ENCODE results near the gene HOXB5.

Gene HOXB5

GRCh38 chr17:48563385-48563838 is 30.2 kb downstream of the HOXB5 start:
- DNase-seq (ENCODE audit: low read depth in 2 of 2, low spot score in 1 of 2), result no peak

DNA sequence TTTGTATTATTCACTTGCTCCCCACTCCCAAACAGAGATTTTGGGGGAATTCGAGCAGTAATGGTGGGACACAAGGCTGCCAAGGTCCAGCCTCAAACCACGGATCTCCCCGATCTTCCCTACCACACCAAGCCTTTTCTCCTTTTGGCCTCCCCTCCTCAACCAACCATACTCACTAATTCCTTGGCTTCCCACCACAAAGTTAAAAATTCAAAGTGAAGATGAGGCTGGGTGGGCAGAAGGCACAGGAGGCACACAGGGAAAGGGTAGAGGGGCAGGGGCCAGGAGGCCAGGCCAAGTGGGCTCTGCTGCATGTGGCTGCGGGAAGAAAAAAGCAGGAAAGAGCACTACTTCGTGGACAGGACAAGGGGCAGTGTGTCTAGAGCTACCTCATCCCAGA is 30.6 kb downstream of the HOXB5 start:
- no peak for DNase-seq (ENCODE audit: low read depth in 2 of 2, low spot score in 1 of 2)

DNA sequence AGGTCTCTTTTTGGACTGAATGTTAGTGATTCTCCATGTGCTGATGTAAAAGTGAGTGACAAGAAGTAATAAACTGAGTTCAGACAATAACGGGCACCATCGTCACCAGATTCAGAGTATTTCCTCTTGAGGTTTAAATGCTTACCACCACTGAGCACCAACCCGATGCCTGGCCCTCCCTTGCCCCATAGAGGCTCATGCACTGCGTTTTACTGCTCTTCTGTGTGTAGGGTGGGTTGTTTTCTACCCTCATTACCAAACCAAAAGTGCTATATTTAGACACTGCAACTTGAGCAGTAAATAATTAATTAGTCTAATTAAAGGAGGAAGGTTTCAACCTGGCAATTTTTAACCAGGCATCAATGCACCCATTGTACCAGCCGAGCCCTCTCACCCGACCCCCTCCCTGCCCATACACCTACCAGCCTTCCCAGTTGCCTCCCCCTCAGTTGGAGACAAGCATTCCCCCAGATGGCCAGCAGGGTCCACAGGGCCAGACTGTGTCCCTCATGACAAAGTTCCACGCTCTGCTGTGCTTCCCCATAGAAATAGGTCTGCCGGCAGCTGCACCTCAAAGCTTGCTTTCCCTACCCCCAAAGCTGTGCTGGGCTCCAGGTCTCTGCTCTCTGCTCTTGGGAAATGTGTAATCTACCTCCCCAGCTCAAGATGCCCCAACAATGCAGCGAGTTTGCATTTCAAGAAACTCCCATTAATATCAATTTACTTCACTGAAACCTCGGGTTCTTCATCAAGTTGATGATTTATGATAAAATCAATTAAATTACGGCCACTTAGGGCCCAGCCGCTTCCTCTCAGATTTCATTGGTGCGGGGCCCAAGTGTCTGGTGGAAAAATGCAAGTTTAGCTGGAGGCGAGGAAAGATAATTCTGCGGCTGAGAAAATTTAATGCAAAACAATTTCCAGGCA is 31.4 kb downstream of the HOXB5 start:
- no peak for DNase-seq (ENCODE audit: low read depth in 2 of 2, low spot score in 1 of 2)

DNA sequence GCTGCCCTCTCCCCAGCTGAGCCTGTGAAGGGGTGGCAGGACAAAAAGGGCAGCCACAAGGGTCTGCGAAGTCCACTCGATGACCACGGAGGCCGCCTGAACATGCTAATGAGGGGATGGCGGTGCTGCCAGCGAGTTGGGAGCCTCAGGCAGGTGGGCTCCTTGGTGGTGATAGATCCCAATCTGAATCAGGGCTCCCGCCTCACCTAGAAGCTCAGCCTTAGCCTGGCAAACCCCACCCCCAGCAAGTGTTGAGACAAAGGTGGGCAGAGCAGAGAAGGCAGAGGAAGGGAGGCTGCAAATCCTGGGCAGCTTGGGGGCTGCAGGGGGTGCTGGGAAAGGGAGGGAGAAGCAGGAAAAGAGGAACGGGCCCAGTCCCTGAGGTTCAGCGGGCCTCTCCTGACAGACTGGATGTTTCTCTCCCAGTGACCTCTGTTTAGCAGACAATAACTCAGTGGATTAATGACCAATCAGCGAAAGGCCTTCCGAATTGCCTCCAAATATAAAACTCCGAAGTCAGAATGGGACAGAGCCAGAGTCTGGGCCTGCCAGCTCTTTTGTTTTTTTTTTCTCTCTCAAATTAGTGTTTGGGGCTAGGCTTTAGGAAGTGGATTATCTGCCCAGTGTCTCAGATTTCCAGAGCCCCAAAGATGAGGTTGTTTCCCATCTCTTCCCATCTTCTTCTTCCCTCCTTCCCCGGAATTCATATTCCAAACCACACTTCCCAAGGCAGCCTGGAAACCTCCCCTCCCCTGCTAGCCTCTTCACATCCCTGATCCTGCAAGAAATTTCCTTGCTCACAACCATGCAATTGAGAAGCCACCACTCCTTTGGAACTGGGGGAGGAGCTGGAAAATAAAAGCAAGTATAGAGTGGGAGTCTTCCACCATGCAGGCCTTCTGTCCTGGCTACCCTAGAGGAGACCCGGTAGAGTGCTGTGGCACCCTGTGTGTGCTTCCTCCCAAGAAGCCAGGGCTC is 33.5 kb downstream of the HOXB5 start:
- DNase-seq (ENCODE audit: low read depth in 2 of 2, low spot score in 1 of 2), result no peak

DNA sequence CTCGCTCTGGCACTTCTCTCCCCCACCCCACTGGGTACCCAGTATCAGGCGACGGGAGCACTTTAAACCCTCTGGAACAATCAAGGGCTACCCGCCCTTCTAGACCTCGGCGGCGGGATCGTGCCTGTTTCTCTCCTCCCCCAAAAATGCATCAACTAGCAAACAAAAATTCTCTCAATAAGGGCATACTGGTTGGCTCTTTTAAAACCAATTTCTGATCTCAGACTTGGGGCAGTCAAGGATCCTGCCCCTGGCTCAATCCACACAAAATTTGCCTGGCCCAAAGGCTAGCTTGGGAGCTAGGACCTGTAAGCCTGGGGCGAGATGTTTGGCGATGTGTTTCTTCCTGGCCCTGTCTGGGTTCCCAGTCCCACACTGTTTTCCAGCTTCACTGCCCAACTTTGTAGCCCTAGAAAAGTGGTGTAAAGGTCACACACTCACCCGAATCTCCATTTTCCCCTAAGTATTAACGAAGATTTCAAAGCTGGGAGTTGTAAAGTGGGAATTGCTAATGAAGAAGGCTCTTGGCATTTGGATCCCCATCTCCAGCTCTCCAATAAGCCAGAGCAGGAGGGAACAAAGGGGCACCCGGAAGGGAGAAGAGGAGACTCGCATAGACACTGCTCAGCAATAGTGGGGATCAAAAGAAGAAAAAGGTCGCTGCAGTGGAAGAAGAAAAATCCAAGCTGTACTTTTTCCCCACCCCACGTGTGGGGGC is 34.3 kb downstream of the HOXB5 start:
- no peak for DNase-seq (ENCODE audit: low read depth in 2 of 2, low spot score in 1 of 2)

GRCh38 chr17:48558831-48559121 is 34.8 kb downstream of the HOXB5 start:
- no peak for DNase-seq (ENCODE audit: low read depth in 2 of 2, low spot score in 1 of 2)

DNA sequence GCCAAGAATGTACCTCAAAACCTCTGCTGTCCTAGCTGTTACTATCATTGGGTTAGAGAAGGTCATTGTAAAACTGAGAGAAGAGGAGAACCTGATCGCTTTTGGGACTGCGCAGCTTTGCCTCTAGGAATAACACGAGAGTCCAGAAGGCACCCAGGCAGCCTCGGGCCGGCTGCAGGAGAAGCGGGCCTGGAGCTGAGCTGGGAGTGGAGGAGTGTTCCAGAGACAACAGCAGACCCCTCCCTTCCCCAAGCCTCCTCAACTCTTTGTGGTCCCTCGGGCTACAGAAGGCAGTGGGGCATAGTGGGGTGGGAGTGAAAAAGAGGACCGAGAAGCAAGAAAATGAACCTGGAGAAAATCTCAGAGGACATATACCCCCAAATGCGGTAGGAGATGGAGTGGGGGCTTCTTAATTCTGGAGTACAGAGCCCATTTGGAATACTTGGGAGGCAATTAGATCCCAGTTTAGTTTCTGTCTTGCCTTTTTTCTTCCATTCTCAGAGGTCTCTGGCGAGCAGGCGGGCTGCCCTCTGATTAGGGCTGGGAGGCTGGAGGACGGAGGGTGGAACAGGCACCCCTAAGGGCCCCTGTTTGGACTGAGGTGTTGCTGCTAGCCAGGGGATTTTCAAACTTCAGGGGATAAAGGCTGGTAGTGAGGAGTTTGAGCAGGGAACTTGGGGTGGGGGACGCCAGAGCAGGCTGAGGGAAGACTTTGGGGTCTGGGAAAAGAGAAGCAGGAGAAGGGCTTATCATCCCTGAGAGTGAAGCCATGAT is 35.3 kb downstream of the HOXB5 start:
- DNase-seq (ENCODE audit: low read depth in 2 of 2, low spot score in 1 of 2), result no peak

DNA sequence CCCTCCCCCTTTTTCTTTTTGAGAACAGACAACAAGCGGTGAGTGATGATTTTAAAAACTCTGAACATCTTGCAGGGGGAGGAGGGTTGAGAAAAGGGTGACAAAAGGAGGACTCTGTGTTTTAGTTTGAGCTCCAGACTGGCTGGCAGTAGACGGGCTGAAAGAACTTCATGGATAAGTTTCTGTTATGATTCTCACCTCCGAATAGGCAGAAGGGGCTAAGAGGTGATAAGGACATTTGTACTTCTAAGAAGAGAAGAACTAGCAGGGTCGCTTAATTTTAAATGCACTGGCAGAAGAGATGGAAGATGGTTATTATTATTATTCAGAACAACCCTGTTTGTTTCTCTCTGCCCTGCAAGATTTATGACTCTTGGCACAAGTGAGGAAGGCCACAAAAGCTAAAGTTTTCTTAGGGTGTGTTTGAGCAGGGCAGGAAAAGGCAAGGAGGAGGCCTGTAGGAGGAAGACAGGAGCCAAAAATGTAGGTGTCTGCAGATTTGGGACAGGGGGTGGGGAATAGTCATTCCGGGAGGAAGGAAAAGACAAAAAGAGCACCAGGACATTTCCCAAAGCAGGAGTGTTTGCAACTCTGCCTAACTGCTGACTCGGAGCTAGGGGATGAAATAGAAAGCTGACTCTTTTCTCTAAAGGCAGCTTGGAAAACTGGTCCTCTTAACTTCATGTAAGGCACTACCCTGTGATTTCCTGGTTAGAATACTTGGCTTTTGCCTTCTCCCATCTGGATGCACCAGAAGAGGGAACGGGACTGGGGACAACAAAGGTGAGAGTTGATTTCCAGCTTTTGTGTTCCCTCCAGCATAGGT is 36.8 kb downstream of the HOXB5 start:
- no peak for DNase-seq (ENCODE audit: low read depth in 2 of 2, low spot score in 1 of 2)

GRCh38 chr17:48556229-48556575 is 37.4 kb downstream of the HOXB5 start:
- no peak for DNase-seq (ENCODE audit: low read depth in 2 of 2, low spot score in 1 of 2)

DNA sequence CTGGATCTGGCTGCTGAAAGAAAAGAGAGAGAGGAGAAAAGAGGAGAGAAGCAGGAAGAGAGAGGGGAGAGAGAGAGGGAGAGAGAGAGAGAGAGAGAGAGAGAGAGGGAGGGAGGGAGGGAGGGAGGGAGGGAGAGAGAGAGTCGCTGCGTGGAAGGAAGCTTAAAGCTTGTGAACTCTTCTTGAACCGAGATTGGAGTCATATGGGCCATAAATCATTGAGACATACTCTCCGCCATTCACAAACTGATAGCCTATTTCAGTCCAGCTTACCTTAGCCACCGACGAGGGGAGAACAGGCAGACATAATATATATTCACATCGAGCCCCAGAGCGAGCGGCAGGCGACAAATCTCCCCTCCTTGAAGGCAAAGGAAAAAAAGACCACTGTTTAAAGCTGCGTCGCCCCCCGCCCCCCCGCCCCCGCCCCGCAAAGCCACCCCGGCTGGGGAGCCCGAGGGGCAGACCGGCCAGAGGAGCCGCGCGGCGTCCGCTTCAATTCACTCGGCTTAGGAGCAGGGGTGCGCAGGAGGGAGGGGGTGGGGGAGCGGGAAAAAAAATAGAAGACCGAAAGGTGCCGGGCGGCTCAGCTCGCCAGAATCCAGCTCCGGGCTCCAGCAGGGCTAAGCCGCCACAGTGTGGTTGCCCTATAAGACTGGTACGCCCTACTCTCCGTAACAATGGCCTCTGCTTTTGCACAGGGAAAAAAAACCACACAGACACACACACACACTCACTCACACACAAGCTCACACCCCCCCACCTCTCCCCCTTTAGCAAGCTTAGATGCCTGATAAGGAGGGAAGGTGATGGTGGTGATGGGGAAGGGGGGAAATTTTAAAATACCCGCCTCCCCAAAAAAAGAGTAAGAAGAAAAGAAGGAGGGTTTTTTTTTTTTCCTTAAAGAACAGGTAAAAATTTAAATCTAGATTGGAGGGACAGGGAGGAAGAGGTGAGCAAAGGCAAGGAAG is 38.0 kb downstream of the HOXB5 start:
- DNase-seq (ENCODE audit: low read depth in 2 of 2, low spot score in 1 of 2), result no peak

- no peak for DNase-seq (ENCODE audit: low read depth in 2 of 2, low spot score in 1 of 2)
Observed at GRCh38 chr17:48554412-48555257, 38.9 kb downstream of the HOXB5 start.

- DNase-seq (ENCODE audit: low read depth in 2 of 2, low spot score in 1 of 2), result no peak
Observed at GRCh38 chr17:48553826-48554225, 39.8 kb downstream of the HOXB5 start.

GRCh38 chr17:48553190-48553547 is 40.4 kb downstream of the HOXB5 start:
- no peak for DNase-seq (ENCODE audit: low read depth in 2 of 2, low spot score in 1 of 2)

DNA sequence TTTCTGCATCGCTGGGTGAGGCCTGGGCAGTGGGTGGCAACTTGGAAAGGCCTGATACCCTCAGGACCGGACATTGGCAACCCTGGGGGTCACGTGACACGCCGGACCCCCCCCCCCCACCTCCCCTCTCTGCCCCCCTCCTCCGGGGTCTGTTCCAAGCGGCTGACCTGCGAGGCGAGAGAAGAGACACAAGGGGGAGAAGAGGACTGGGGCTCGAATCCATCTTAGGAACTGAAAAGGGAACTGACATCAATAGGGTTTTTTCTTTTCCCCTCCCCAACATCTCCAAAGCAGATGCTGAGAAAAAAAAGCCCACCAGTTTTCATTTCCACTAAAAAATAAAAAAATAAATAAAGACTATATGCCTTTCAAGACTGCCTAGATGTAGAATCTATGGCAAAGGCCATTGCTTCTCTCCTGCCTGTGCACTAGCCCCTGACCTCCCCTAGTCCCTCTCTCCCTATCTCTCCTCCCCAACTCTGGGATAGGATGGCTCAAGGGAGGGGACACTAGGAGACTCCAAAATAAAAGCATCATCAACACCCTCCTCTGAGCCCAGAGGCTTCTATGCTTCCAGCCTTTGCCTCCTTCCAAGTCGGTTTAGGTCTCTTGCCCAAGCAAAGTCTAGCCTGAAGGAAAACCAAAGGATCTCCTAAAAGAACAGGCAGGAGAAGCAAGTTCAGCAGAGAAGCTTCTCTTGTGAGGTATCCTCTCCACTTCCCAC is 41.0 kb downstream of the HOXB5 start:
- no peak for DNase-seq (ENCODE audit: low read depth in 2 of 2, low spot score in 1 of 2)

GRCh38 chr17:48551596-48552465 is 41.7 kb downstream of the HOXB5 start:
- DNase-seq (ENCODE audit: low read depth in 2 of 2, low spot score in 1 of 2), result no peak

DNA sequence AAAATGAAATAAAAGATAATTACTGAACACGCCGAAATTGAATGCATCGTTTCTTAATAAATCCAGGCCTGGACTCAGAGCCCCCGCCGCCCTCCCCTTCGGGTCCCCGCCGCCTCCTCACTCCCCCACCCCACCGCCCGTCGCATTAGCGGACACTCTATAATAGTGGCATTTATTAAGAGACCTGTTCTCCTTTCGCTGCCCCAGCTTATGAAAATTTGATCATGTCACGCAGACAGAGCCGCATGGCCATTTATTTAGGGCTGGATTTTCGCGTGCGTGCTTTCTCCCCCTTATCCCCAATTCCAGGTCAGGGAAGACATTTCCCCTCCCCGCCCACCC is 42.4 kb downstream of the HOXB5 start:
- DNase-seq (ENCODE audit: low read depth in 2 of 2, low spot score in 1 of 2), result no peak
